Stomach (tissue), 19 donors: ENCODE data around the gene DHCR7. TPM values are rescaled to one million over a fixed set of nuclear protein-coding genes. Genes with fewer than 3 reads are reported as not detected.
A peak's percentile ranks its signal among the peaks of the same experiment; 100 is the strongest.

Experiments
- DNase-seq, 2 donors: peaks; one replicate each; pipeline versions ENCODE4 v3.0.0 to v3.0.0-alpha.2; 2013 to 2019
- H3K27ac ChIP-seq, 5 donors: fragments of 200-600 bp in 4 of 5; sonication (generic) in 4 of 5; one replicate each; pipeline ENCODE4 v1.5.1; 2013 to 2019; ENCODE audit warnings: mild to moderate bottlenecking in 1 of 5, moderate library complexity in 1 of 5
- H3K27me3 ChIP-seq, 3 donors: fragments of 200-600 bp; sonication (generic); one replicate each; pipeline ENCODE4 v1.5.1; 2017 to 2019; ENCODE audit warnings: mixed run types in 1 of 3
- H3K36me3 ChIP-seq, 4 donors: fragments of 200-600 bp; sonication (generic); 1 replicate in 3 of 4; 2 replicates in 1 of 4; pipeline ENCODE4 v1.5.1; 2016 to 2019
- H3K4me1 ChIP-seq, 4 donors: fragments of 200-600 bp; sonication (generic); one replicate each; pipeline ENCODE4 v1.5.1; 2016 to 2019
- H3K4me3 ChIP-seq, 4 donors: fragments of 200-600 bp; sonication (generic) in 3 of 4; one replicate each; pipeline ENCODE4 v1.5.1; 2016 to 2019; ENCODE audit warnings: mild to moderate bottlenecking in 1 of 4
- H3K9me3 ChIP-seq, 4 donors: fragments of 200-600 bp; sonication (generic); one replicate each; pipeline ENCODE4 v1.5.1; 2016 to 2019
- EP300 ChIP-seq: sonication (generic); formaldehyde crosslinking; IDR thresholded peaks from one replicate; pipeline ENCODE4 v1.6.1; 2017; ENCODE audit warnings: antibody characterized with exemption
- POLR2A ChIP-seq, 4 donors: fragments of 450-650 bp; IDR thresholded peaks; one replicate each; pipeline ENCODE4 v1.6.1; 2016; ENCODE audit warnings: antibody characterized with exemption in 4 of 4, control low read depth in 2 of 4, mild to moderate bottlenecking in 1 of 4, moderate library complexity in 1 of 4
- POLR2AphosphoS5 ChIP-seq, 3 donors: sonication (generic); formaldehyde crosslinking; IDR thresholded peaks; one replicate each; pipeline ENCODE4 v1.6.1; 2016; ENCODE audit warnings: antibody characterized with exemption in 3 of 3
- WGBS, 5 donors: extraction: QIAGEN DNeasy Blood & Tissue Kit in 3 of 5; methylation state at CpG; one replicate each; pipeline versions ENCODE4 v1.1.5 to v1.1.7; 2013 to 2018; 5-methylcytosine and 5-hydroxymethylcytosine counted together
- intact Hi-C: fragments of 100-400 bp; cut with DNase I; formaldehyde crosslinking; loops from one replicate; pipeline ENCODE4 v1.15.1; 2023; ENCODE audit warnings: low total_unique reads
- long read RNA-seq, 10 donors: transcript quantifications; one replicate each; lab custom pipeline, GENCODE V29; 2026
- polyA plus RNA-seq, 3 donors: library from polyadenylated mRNA; stranded (reverse); fragments of 200-250 nt; gene quantifications; one replicate each; pipeline ENCODE4 v1.2.3, GENCODE V29; 2013
- total RNA-seq, 5 donors: library from RNA; depleted of rRNA; stranded (reverse); fragments of >200 nt; gene quantifications; one replicate each; pipeline versions ENCODE4 v1.1.0 to v1.2.3, GENCODE V29; 2014 to 2016
- TF ChIP-seq, protein P1 (sequence below), 7 experiments: fragments of 450-650 bp in 4 of 7; fragments of 200-600 bp in 3 of 7; sonication (generic) in 3 of 7; IDR thresholded peaks; one replicate each; pipeline ENCODE4 v1.5.1; 2016 to 2019; ENCODE audit warnings: antibody characterized with exemption in 7 of 7, control low read depth in 2 of 7, mild to moderate bottlenecking in 1 of 7
- donor health status: healthy with polysubstance abuse.
- donor health status: Bipolar disorder and iron deficiency.
- donor health status: healthy.

The DHCR7 gene, protein sequence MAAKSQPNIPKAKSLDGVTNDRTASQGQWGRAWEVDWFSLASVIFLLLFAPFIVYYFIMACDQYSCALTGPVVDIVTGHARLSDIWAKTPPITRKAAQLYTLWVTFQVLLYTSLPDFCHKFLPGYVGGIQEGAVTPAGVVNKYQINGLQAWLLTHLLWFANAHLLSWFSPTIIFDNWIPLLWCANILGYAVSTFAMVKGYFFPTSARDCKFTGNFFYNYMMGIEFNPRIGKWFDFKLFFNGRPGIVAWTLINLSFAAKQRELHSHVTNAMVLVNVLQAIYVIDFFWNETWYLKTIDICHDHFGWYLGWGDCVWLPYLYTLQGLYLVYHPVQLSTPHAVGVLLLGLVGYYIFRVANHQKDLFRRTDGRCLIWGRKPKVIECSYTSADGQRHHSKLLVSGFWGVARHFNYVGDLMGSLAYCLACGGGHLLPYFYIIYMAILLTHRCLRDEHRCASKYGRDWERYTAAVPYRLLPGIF
- total RNA-seq (10 to 100 TPM; 11.2 to 58.8 (median 17.9) TPM), polyA plus RNA-seq (10 to 100 TPM in 2 of 3 donors, 1 to 10 TPM in 1; 3.5 to 13.2 (median 11.2) TPM)
- long read RNA-seq, donor 1, partial matches to known transcripts, result 0 of 1 reads
- long read RNA-seq, donor 1, other reads (novel, unspliced or antisense), result 0 of 1 reads
- long read RNA-seq, donor 2, result 0 reads
- long read RNA-seq, donor 3, partial matches to known transcripts, result 0 of 3 reads
- long read RNA-seq, donor 3, other reads (novel, unspliced or antisense), result 0 of 3 reads
- long read RNA-seq, donor 4, result 0 reads
- long read RNA-seq, donor 5, transcript DHCR7-201 (9 exons, 2,666 nt), result major isoform, 7 of 7 reads
- long read RNA-seq, donor 5, partial matches to known transcripts, result 0 of 7 reads
- long read RNA-seq, donor 5, other reads (novel, unspliced or antisense), result 0 of 7 reads
- long read RNA-seq, donor 6, transcript DHCR7-201 (9 exons, 2,666 nt), result major isoform, 18 of 18 reads
- long read RNA-seq, donor 6, partial matches to known transcripts, result 0 of 18 reads
- long read RNA-seq, donor 6, other reads (novel, unspliced or antisense), result 0 of 18 reads
- long read RNA-seq, donor 7, partial matches to known transcripts, result 0 of 4 reads
- long read RNA-seq, donor 7, other reads (novel, unspliced or antisense), result 0 of 4 reads
- long read RNA-seq, donor 8, partial matches to known transcripts, result 0 of 2 reads
- long read RNA-seq, donor 8, other reads (novel, unspliced or antisense), result 0 of 2 reads
- long read RNA-seq, donor 9, partial matches to known transcripts, result 5 of 7 reads
- long read RNA-seq, donor 9, other reads (novel, unspliced or antisense), result 0 of 7 reads
- long read RNA-seq, donor 10, partial matches to known transcripts, result 0 of 4 reads
- long read RNA-seq, donor 10, other reads (novel, unspliced or antisense), result 0 of 4 reads

DNA sequence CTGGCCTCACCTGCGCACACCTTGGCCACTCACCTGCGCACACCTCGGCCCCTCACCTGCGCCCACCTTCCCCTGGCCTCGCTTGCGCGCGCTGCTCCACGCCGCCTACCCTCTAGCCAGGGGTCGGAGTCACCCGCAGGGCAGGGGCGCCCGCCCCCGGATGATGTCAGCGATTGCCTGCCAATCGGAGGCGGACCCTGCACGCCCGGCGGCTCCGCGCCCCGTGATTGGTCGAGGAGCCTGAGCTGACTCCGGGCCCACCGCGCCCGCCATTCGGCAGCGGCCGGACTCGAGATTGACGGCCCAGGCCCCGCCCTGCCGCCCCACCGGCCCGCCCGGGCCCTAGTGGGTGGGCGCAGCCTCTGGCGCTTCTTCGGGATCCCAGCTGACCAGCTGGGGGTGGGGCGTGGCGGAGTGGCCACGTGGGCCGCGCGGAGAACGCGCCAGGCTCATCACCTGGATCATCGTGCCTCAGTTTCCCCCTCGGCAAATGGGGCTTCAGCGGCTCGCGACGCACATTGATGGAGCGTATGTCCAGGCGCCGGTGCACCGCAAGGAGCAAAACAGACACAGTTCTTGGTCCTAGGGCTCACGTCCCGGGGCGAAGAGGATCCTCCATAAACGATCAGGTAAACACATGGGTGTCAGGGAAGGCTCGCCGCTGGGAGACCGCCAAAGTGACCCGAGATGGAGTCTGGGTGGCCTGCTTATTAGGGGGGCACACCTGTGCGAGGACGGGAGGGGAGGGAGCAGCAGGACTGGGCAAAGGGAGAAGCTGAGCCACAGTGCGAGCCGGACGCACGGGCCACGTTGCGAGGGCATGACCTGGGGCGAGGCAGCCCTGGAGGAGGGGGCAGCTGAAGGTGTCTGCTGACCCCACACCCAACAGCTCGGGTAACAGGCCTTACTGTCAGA is at the start of gene DHCR7:
DHCR7 (minus strand) TSS at position 137 of the 915 bp plus-strand sequence. CDS start 3,441 bp downstream, outside the sequence.
- DNase-seq, result peak; percentile 98 to 99
- TF ChIP-seq, protein P1, sequence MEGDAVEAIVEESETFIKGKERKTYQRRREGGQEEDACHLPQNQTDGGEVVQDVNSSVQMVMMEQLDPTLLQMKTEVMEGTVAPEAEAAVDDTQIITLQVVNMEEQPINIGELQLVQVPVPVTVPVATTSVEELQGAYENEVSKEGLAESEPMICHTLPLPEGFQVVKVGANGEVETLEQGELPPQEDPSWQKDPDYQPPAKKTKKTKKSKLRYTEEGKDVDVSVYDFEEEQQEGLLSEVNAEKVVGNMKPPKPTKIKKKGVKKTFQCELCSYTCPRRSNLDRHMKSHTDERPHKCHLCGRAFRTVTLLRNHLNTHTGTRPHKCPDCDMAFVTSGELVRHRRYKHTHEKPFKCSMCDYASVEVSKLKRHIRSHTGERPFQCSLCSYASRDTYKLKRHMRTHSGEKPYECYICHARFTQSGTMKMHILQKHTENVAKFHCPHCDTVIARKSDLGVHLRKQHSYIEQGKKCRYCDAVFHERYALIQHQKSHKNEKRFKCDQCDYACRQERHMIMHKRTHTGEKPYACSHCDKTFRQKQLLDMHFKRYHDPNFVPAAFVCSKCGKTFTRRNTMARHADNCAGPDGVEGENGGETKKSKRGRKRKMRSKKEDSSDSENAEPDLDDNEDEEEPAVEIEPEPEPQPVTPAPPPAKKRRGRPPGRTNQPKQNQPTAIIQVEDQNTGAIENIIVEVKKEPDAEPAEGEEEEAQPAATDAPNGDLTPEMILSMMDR (IDR thresholded peaks at IDR 0.05), result peak in 1 of 7 experiments; percentile 4
- TF ChIP-seq EP300, result no peak
- no peak for TF ChIP-seq POLR2A (IDR thresholded peaks at IDR 0.05)
- TF ChIP-seq POLR2AphosphoS5 (IDR thresholded peaks at IDR 0.05), result peak in 2 of 3 donors; percentile 60 to 68
- intact Hi-C loops, result no loop called here
- peak within 1 kb of the TSS; percentile 68 to 74 (median 74) for H3K4me3 ChIP-seq
- peaks cover 7 to 24% (median 14%) of the 10 kb centered on the region in 4 donors for H3K36me3 ChIP-seq
- no peaks in the 10 kb centered on the region for H3K9me3 ChIP-seq
- peaks cover 17 to 53% (median 49%) of the 10 kb centered on the region in 4 donors for H3K4me1 ChIP-seq
- no peaks in the 10 kb centered on the region for H3K27me3 ChIP-seq
- 0 to 3% (median 1%) methylated on average over 25 to 78 of the region's 78 CpGs for WGBS, 5 donors
- H3K27ac ChIP-seq, result peak within 1 kb of the TSS; percentile 80 to 87 (median 84)

DNA sequence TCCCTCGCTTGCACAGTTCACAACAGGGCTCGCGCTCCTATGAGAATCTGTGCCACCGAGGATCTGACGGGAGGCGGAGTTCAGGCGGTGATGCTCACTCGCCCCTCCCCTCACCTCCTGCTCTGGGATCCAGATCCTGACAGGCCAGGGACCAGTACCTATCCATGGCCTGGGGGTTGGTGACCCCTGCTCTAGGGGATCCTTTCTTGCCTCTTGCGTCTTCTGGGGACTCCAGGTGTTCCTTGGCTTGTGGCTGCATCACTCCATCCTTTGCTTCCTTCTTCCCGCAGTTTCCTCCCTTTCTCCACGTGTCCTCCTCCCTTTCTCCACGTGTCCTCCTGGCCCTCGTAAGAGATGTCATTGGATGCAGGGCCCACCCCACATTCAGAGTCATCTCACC is 48.2 kb upstream of the DHCR7 start:
- Histone ChIP-seq H3K27ac (no peak overlapping the region), H3K4me3 (no peak overlapping the region), H3K9me3 (no peaks in the 10 kb centered on the region), H3K36me3 (peaks cover 62 to 100% (median 99%) of the 10 kb centered on the region in 4 donors), H3K4me1 (peaks cover 0 to 4% (median 0%) of the 10 kb centered on the region in 4 donors), H3K27me3 (no peaks in the 10 kb centered on the region)
- TF ChIP-seq, protein P1 (IDR thresholded peaks at IDR 0.05), result no peak
- TF ChIP-seq POLR2A (IDR thresholded peaks at IDR 0.05), result no peak
- TF ChIP-seq EP300, result no peak
- TF ChIP-seq POLR2AphosphoS5 (IDR thresholded peaks at IDR 0.05), result no peak
- intact Hi-C loops, result no loop called here
- DNase-seq, result peak in 1 of 2 donors; percentile 17
- WGBS, 5 donors, result 96 to 99% (median 98%) methylated on average over 12 to 13 of the region's 13 CpGs

GRCh38 chr11:71495286-71496230 is 47.4 kb upstream of the DHCR7 start:
- intact Hi-C loops, result no loop called here
- peak in 1 of 2 donors; percentile 22 for DNase-seq
- H3K4me3 ChIP-seq, result no peak overlapping the region
- H3K36me3 ChIP-seq, result peaks cover 66 to 100% (median 99%) of the 10 kb centered on the region in 4 donors
- H3K27ac ChIP-seq, result no peak overlapping the region
- 95 to 97% (median 96%) methylated on average over 18 to 20 of the region's 20 CpGs for WGBS, 5 donors
- peaks cover 0 to 4% (median 0%) of the 10 kb centered on the region in 4 donors for H3K4me1 ChIP-seq
- H3K9me3 ChIP-seq, result no peaks in the 10 kb centered on the region
- TF ChIP-seq POLR2A (IDR thresholded peaks at IDR 0.05) (no peak), POLR2AphosphoS5 (IDR thresholded peaks at IDR 0.05) (no peak), EP300 (no peak)
- TF ChIP-seq, protein P1 (IDR thresholded peaks at IDR 0.05), result no peak
- H3K27me3 ChIP-seq, result no peaks in the 10 kb centered on the region
